ENCODE measurements around the gene TESK2. TPM values are rescaled to one million over a fixed set of nuclear protein-coding genes. Genes with fewer than 3 reads are reported as not detected.

The TESK2 gene
- total and polyA plus RNA-seq, 2 of the 13 experiments (the other 11 are each of a cell fraction or from before 2014, with no cell fraction given): 5.5 to 9.6 TPM

DNA sequence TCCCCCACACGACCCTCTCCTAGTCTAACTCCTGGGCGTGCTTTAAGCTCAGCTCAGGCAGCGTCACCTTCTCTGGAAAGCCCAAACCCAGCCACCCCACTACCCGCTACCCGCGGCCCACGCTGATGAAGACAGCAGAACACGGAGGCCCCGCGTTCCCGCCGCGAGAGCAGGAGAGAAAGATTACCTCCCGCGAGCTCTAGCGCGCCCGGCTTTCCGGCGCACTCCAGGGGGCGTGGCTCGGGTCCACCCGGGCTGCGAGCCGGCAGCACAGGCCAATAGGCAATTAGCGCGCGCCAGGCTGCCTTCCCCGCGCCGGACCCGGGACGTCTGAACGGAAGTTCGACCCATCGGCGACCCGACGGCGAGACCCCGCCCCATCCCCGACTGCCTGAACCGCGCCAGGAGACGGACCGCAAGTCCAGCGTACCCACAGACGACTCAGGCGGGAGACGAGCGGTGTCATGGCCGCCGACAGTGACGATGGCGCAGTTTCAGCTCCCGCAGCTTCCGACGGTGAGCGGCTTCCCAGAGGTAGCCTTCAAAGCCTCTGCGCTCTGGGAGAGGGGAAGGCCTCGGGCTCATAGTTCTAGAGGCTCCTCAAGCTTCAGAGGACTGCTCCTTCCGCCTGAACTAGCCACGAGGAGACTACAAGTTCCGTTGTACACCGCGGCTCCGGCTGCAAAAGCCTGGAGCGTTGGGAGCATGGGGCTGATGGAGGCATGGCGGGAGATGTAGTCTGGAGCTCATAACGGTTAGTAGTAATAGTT is 151.0 kb downstream of the TESK2 start, which contains the start of the genes MUTYH and TOE1 (continued):
- TF ChIP-seq, protein P1, sequence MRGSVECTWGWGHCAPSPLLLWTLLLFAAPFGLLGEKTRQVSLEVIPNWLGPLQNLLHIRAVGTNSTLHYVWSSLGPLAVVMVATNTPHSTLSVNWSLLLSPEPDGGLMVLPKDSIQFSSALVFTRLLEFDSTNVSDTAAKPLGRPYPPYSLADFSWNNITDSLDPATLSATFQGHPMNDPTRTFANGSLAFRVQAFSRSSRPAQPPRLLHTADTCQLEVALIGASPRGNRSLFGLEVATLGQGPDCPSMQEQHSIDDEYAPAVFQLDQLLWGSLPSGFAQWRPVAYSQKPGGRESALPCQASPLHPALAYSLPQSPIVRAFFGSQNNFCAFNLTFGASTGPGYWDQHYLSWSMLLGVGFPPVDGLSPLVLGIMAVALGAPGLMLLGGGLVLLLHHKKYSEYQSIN (CRISPR knock-in tag; IDR thresholded peaks at IDR 0.05; ENCODE audit: borderline replicate concordance): no peak
- TF ChIP-seq KDM6A (CRISPR knock-in tag; IDR thresholded peaks at IDR 0.05; ENCODE audit: low read depth) (no peak), NBN (conservative IDR thresholded peaks at IDR 0.05) (no peak), PHF20 (CRISPR knock-in tag; IDR thresholded peaks at IDR 0.05) (peak; percentile 66; the same call in 1 of the 2 replicates), ZIK1 (CRISPR knock-in tag; IDR thresholded peaks at IDR 0.05; ENCODE audit: borderline replicate concordance, low read depth) (no peak), SAFB2 (CRISPR knock-in tag; IDR thresholded peaks at IDR 0.05; ENCODE audit: borderline replicate concordance, low read depth) (peak; percentile 55), SP4 (CRISPR knock-in tag; IDR thresholded peaks at IDR 0.05) (peak; percentile 79; the same call in 1 of the 2 replicates), ZSCAN22 (CRISPR knock-in tag; IDR thresholded peaks at IDR 0.05) (no peak), JUND (CRISPR knock-in tag; IDR thresholded peaks at IDR 0.05) (peak; percentile 60; the same call in 1 of the 2 replicates), ZNF589 (CRISPR knock-in tag; conservative IDR thresholded peaks at IDR 0.05) (peak; percentile 54), POGZ (CRISPR knock-in tag; IDR thresholded peaks at IDR 0.05) (peak; percentile 88), ZFYVE20 (CRISPR knock-in tag; IDR thresholded peaks at IDR 0.05; ENCODE audit: borderline replicate concordance, low read depth) (no peak), BRD4 (CRISPR knock-in tag; IDR thresholded peaks at IDR 0.05) (no peak), EHMT2 (IDR thresholded peaks at IDR 0.05; ENCODE audit: borderline replicate concordance, low read depth, low read length) (no peak), ZNF850 (CRISPR knock-in tag; conservative IDR thresholded peaks at IDR 0.05) (no peak), ZZZ3 (CRISPR knock-in tag; IDR thresholded peaks at IDR 0.05; ENCODE audit: borderline replicate concordance) (peak; percentile 17; the same call in 1 of the 2 replicates)
- TF ChIP-seq, protein P2, sequence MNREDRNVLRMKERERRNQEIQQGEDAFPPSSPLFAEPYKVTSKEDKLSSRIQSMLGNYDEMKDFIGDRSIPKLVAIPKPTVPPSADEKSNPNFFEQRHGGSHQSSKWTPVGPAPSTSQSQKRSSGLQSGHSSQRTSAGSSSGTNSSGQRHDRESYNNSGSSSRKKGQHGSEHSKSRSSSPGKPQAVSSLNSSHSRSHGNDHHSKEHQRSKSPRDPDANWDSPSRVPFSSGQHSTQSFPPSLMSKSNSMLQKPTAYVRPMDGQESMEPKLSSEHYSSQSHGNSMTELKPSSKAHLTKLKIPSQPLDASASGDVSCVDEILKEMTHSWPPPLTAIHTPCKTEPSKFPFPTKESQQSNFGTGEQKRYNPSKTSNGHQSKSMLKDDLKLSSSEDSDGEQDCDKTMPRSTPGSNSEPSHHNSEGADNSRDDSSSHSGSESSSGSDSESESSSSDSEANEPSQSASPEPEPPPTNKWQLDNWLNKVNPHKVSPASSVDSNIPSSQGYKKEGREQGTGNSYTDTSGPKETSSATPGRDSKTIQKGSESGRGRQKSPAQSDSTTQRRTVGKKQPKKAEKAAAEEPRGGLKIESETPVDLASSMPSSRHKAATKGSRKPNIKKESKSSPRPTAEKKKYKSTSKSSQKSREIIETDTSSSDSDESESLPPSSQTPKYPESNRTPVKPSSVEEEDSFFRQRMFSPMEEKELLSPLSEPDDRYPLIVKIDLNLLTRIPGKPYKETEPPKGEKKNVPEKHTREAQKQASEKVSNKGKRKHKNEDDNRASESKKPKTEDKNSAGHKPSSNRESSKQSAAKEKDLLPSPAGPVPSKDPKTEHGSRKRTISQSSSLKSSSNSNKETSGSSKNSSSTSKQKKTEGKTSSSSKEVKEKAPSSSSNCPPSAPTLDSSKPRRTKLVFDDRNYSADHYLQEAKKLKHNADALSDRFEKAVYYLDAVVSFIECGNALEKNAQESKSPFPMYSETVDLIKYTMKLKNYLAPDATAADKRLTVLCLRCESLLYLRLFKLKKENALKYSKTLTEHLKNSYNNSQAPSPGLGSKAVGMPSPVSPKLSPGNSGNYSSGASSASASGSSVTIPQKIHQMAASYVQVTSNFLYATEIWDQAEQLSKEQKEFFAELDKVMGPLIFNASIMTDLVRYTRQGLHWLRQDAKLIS (CRISPR knock-in tag; IDR thresholded peaks at IDR 0.05): no peak
- TF ChIP-seq, protein P3, sequence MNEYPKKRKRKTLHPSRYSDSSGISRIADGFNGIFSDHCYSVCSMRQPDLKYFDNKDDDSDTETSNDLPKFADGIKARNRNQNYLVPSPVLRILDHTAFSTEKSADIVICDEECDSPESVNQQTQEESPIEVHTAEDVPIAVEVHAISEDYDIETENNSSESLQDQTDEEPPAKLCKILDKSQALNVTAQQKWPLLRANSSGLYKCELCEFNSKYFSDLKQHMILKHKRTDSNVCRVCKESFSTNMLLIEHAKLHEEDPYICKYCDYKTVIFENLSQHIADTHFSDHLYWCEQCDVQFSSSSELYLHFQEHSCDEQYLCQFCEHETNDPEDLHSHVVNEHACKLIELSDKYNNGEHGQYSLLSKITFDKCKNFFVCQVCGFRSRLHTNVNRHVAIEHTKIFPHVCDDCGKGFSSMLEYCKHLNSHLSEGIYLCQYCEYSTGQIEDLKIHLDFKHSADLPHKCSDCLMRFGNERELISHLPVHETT (CRISPR knock-in tag; conservative IDR thresholded peaks at IDR 0.05): peak; percentile 81; the same call in 1 of the 2 replicates
- TF ChIP-seq, protein P4, sequence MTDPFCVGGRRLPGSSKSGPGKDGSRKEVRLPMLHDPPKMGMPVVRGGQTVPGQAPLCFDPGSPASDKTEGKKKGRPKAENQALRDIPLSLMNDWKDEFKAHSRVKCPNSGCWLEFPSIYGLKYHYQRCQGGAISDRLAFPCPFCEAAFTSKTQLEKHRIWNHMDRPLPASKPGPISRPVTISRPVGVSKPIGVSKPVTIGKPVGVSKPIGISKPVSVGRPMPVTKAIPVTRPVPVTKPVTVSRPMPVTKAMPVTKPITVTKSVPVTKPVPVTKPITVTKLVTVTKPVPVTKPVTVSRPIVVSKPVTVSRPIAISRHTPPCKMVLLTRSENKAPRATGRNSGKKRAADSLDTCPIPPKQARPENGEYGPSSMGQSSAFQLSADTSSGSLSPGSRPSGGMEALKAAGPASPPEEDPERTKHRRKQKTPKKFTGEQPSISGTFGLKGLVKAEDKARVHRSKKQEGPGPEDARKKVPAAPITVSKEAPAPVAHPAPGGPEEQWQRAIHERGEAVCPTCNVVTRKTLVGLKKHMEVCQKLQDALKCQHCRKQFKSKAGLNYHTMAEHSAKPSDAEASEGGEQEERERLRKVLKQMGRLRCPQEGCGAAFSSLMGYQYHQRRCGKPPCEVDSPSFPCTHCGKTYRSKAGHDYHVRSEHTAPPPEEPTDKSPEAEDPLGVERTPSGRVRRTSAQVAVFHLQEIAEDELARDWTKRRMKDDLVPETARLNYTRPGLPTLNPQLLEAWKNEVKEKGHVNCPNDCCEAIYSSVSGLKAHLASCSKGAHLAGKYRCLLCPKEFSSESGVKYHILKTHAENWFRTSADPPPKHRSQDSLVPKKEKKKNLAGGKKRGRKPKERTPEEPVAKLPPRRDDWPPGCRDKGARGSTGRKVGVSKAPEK (CRISPR knock-in tag; IDR thresholded peaks at IDR 0.05; ENCODE audit: borderline replicate concordance): peak; percentile 90; the same call in 1 of the 2 replicates
